PC-3 (cell line): ENCODE measurements around the gene OGT. TPM values are rescaled to one million over a fixed set of nuclear protein-coding genes. Genes with fewer than 3 reads are reported as not detected.

Source experiments
- ATAC-seq: fragments of 200-7000 bp; cut with Tn5 transposase; 2 replicates; pipeline ENCODE4 v1.9.1; 2020; ENCODE audit warnings: mild to moderate bottlenecking, moderate library complexity
- BruUV-seq: library from RNA; stranded (reverse); fragments of 400-500 nt; replicated peaks from 2 replicates; lab custom pipeline; 2021; lab: Mats Ljungman, UMichigan
- CTCF ChIA-PET: fragments of 300-600 bp; sonication (Branson Sonifier 250); formaldehyde crosslinking; loops from one replicate; lab custom pipeline; 2022; ENCODE audit warnings: antibody characterized with exemption; lab: Charles Lee
- POLR2A ChIA-PET: fragments of 300-600 bp; sonication (Branson Sonifier 250); formaldehyde crosslinking; loops from one replicate; lab custom pipeline; 2022; ENCODE audit warnings: antibody characterized with exemption; ENCODE audit not compliant: unreplicated experiment; lab: Charles Lee
- DNase-seq: peaks from one replicate; pipeline ENCODE4 v3.0.0-alpha.2; 2015
- H2AFZ ChIP-seq: fragments of 300-600 bp; sonication (generic); 2 replicates; pipeline ENCODE4 v1.6.0; 2016; ENCODE audit warnings: antibody characterized with exemption, low read length
- H3F3A ChIP-seq: fragments of 300-600 bp; sonication (generic); one replicate; pipeline ENCODE4 v1.6.0; 2017; ENCODE audit warnings: antibody characterized with exemption, low read length, control low read depth, mild to moderate bottlenecking; ENCODE audit not compliant: unreplicated experiment
- H3K27ac ChIP-seq: fragments of 300-600 bp; sonication (generic); 2 replicates; pipeline ENCODE4 v1.5.1; 2016; ENCODE audit warnings: mild to moderate bottlenecking, low read length
- H3K27me3 ChIP-seq: fragments of 300-600 bp; sonication (generic); 2 replicates; pipeline ENCODE4 v1.6.1; 2016; ENCODE audit warnings: low read length, mixed read lengths
- H3K36me3 ChIP-seq: fragments of 300-600 bp; sonication (generic); 2 replicates; pipeline ENCODE4 v1.6.1; 2016; ENCODE audit warnings: low read depth, mixed run types, low read length, mixed read lengths
- H3K4me1 ChIP-seq: fragments of 300-600 bp; sonication (generic); 2 replicates; pipeline ENCODE4 v1.5.1; 2016; ENCODE audit warnings: low read length; ENCODE audit not compliant: insufficient read depth
- H3K4me2 ChIP-seq: fragments of 300-600 bp; sonication (generic); 2 replicates; pipeline ENCODE4 v1.6.0; 2016; ENCODE audit warnings: low read length
- H3K4me3 ChIP-seq: fragments of 300-600 bp; sonication (generic); 2 replicates; pipeline ENCODE4 v1.5.1; 2016; ENCODE audit warnings: mild to moderate bottlenecking, low read length, mixed read lengths
- H3K79me2 ChIP-seq: fragments of 300-600 bp; sonication (generic); 2 replicates; pipeline ENCODE4 v1.6.1; 2017; ENCODE audit warnings: low read length, mixed read lengths
- H3K9ac ChIP-seq: fragments of 300-600 bp; sonication (generic); 2 replicates; pipeline ENCODE4 v1.6.0; 2016; ENCODE audit warnings: mild to moderate bottlenecking, low read length
- H3K9me2 ChIP-seq: fragments of 300-600 bp; sonication (generic); replicated peaks from 2 replicates; pipeline ENCODE4 v1.6.1; 2016; ENCODE audit warnings: mixed run types, low read length, mixed read lengths
- H3K9me3 ChIP-seq: fragments of 300-600 bp; sonication (generic); 2 replicates; pipeline ENCODE4 v1.6.1; 2016; ENCODE audit warnings: low read length, mixed read lengths
- H4K20me1 ChIP-seq: fragments of 300-600 bp; sonication (generic); 2 replicates; pipeline ENCODE4 v1.6.1; 2016; ENCODE audit warnings: low read length, mixed read lengths
- EZH2 ChIP-seq: fragments of 300-600 bp; sonication (generic); IDR thresholded peaks from one replicate; pipeline ENCODE4 v1.6.1; 2017; ENCODE audit warnings: antibody characterized with exemption, mild to moderate bottlenecking, low read length; ENCODE audit not compliant: unreplicated experiment
- EZH2phosphoT487 ChIP-seq: fragments of 300-600 bp; sonication (generic); IDR thresholded peaks from 2 replicates; pipeline ENCODE4 v1.6.1; 2018; ENCODE audit warnings: mild to moderate bottlenecking, antibody characterized with exemption, low read length, borderline replicate concordance
- intact Hi-C: fragments of 100-400 bp; cut with micrococcal nuclease; formaldehyde crosslinking; loops from 2 replicates; pipeline ENCODE4 v1.9.0; 2023
- total RNA-seq: library from RNA; depleted of rRNA; stranded (reverse); fragments of >200 nt; gene quantifications from 2 replicates; pipeline ENCODE4 v1.2.3, GENCODE V29; 2014
- TF ChIP-seq, protein P1 (sequence below): fragments of 300-600 bp; sonication (generic); conservative IDR thresholded peaks from 2 replicates; pipeline ENCODE4 v1.5.1; 2017; ENCODE audit warnings: antibody characterized with exemption, low read depth, mild to moderate bottlenecking, low read length

OGT gene
- total RNA-seq, 1 experiment from 2014 or later = 99.8 TPM

DNA sequence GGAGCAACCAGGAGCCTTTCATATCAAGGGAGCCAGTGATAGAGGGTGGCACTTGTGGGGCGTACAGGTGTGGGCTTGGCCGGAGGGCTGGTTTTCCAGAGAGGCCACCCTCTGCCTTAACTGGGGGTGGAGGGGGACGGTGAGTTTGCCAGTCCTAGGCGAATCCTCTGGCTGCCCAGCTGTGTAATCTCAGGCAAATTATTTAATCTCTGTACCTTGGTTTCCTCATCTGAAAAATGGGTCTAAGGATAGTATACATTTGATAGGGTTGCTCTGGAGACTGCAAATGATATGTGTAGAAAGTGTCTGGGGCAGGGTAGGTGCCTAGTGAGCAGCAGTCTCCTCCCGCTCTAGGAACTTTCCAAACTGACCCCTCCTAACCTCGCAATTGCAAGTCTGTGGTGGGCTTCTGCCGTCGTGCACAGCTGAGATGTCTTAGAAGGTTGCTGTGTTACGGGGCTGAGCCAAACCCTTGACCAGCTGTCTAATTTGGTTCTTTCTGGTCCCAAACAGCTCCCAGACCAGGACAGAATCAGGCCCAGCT lies 89.2 kb downstream of the OGT start:
- Histone ChIP-seq H3K27me3 (no peaks in the 10 kb centered on the region), H3K4me2 (no peak overlapping the region), H3K36me3 (no peaks in the 10 kb centered on the region), H3K27ac (peak overlapping the region; percentile 76), H3F3A (no peaks in the 10 kb centered on the region), H3K4me3 (no peak overlapping the region), H3K4me1 (peaks cover 13% of the 10 kb centered on the region), H3K9me3 (no peaks in the 10 kb centered on the region), H3K9me2 (no peaks in the 10 kb centered on the region), H3K9ac (peak overlapping the region; percentile 55; the same call in 1 of the 2 replicates), H2AFZ (peak overlapping the region; percentile 75; the same call in 1 of the 2 replicates), H3K79me2 (no peaks in the 10 kb centered on the region), H4K20me1 (no peaks in the 10 kb centered on the region)
- ChIA-PET POLR2A (interaction anchor here (0.6 kb wide), 1 partner anchor 452 kb away, joined by 3 read pairs; no protein-coding TSS in a partner anchor), CTCF (interaction anchor here (0.6 kb wide), 1 partner anchor 194 kb away, joined by 6 read pairs; no protein-coding TSS in a partner anchor)
- TF ChIP-seq, protein P1, sequence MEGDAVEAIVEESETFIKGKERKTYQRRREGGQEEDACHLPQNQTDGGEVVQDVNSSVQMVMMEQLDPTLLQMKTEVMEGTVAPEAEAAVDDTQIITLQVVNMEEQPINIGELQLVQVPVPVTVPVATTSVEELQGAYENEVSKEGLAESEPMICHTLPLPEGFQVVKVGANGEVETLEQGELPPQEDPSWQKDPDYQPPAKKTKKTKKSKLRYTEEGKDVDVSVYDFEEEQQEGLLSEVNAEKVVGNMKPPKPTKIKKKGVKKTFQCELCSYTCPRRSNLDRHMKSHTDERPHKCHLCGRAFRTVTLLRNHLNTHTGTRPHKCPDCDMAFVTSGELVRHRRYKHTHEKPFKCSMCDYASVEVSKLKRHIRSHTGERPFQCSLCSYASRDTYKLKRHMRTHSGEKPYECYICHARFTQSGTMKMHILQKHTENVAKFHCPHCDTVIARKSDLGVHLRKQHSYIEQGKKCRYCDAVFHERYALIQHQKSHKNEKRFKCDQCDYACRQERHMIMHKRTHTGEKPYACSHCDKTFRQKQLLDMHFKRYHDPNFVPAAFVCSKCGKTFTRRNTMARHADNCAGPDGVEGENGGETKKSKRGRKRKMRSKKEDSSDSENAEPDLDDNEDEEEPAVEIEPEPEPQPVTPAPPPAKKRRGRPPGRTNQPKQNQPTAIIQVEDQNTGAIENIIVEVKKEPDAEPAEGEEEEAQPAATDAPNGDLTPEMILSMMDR = no peak
- TF ChIP-seq EZH2phosphoT487 = no peak
- no peak for TF ChIP-seq EZH2
- BruUV-seq = no TSS peak
- ATAC-seq (no peak), DNase-seq (no peak)
- intact Hi-C loops = no loop called here

- DNase-seq (peak; percentile 74), ATAC-seq (peak; percentile 86)
- Histone ChIP-seq H3K9me3 (no peaks in the 10 kb centered on the region), H2AFZ (peak overlapping the region; percentile 75), H4K20me1 (no peaks in the 10 kb centered on the region), H3K79me2 (no peaks in the 10 kb centered on the region), H3K4me1 (peaks cover 13% of the 10 kb centered on the region), H3K27ac (peak overlapping the region; percentile 76), H3K9ac (peak overlapping the region; percentile 55), H3K4me2 (peak overlapping the region; percentile 57), H3F3A (no peaks in the 10 kb centered on the region), H3K36me3 (no peaks in the 10 kb centered on the region), H3K27me3 (no peaks in the 10 kb centered on the region), H3K4me3 (no peak overlapping the region), H3K9me2 (no peaks in the 10 kb centered on the region)
- intact Hi-C loops = no loop called here
- BruUV-seq = no TSS peak
- POLR2A ChIA-PET = no interaction called here
- TF ChIP-seq EZH2phosphoT487 (no peak), EZH2 (no peak)
- TF ChIP-seq, protein P1 = peak; percentile 40; the same call in 1 of the 2 replicates
- CTCF ChIA-PET = interaction anchor here (0.6 kb wide), 1 partner anchor 195 kb away, joined by 6 read pairs; no protein-coding TSS in a partner anchor
Observed at GRCh38 chrX:71622576-71623450, 89.9 kb downstream of the OGT start.
